H1 (cell line): ENCODE results near the gene MARCHF10. TPM values are rescaled to one million over a fixed set of nuclear protein-coding genes. Genes with fewer than 3 reads are reported as not detected.

Source experiments
- CTCF ChIA-PET: fragments of 300-600 bp; sonication (Branson Sonifier 250); formaldehyde crosslinking; loops from one replicate; lab custom pipeline; 2021; ENCODE audit not compliant: partially characterized antibody; lab: Charles Lee
- POLR2A ChIA-PET: fragments of 300-600 bp; sonication (Branson Sonifier 250); formaldehyde crosslinking; loops from one replicate; lab custom pipeline; 2021; ENCODE audit warnings: inconsistent platforms; ENCODE audit not compliant: partially characterized antibody; lab: Charles Lee
- DNase-seq, 2 experiments: peaks; one replicate each; pipeline versions ENCODE4 v3.0.0 to v3.0.0-alpha.2; 2010 to 2022; ENCODE audit warnings: low spot score in 2 of 2, low read depth in 1 of 2, mixed read lengths in 1 of 2
- FAIRE-seq: peaks from 2 replicates; lab custom pipeline; 2011; peaks lifted over from hg19 to GRCh38; lab: Jason Lieb, UNC
- H2AFZ ChIP-seq: 2 replicates; pipeline ENCODE4 v1.8.1; 2012; ENCODE audit warnings: low read length, inconsistent platforms
- H2AK5ac ChIP-seq: 2 replicates; pipeline ENCODE4 v1.6.1; 2013; ENCODE audit warnings: low read depth, low read length
- H2BK120ac ChIP-seq: replicated peaks from 2 replicates; pipeline ENCODE3; 2013; ENCODE audit warnings: low read depth, low read length, inconsistent platforms
- H2BK12ac ChIP-seq: 2 replicates; pipeline ENCODE4 v1.6.1; 2013; ENCODE audit warnings: low read depth, low read length
- H2BK15ac ChIP-seq: 2 replicates; pipeline ENCODE4 v1.6.1; 2013; ENCODE audit warnings: low read length
- H2BK20ac ChIP-seq: 2 replicates; pipeline ENCODE4 v1.6.1; 2013; ENCODE audit warnings: low read length
- H2BK5ac ChIP-seq: 2 replicates; pipeline ENCODE4 v1.6.1; 2013; ENCODE audit warnings: low read depth, low read length
- H3K14ac ChIP-seq: 2 replicates; pipeline ENCODE4 v1.6.1; 2013; ENCODE audit warnings: inconsistent platforms; ENCODE audit not compliant: insufficient read length
- H3K18ac ChIP-seq: 2 replicates; pipeline ENCODE4 v1.6.1; 2013; ENCODE audit warnings: low read length; ENCODE audit errors: extremely low read depth
- H3K23ac ChIP-seq: 2 replicates; pipeline ENCODE4 v1.6.1; 2013; ENCODE audit warnings: inconsistent platforms; ENCODE audit not compliant: insufficient read length
- H3K23me2 ChIP-seq: 2 replicates; pipeline ENCODE4 v1.6.1; 2013; ENCODE audit warnings: low read depth, low read length
- H3K27ac ChIP-seq: 2 replicates; pipeline ENCODE4 v1.6.1; 2011; ENCODE audit warnings: low read depth, low read length, inconsistent platforms
- H3K27me3 ChIP-seq, 4 experiments: replicated peaks in 1 of 4; 1 replicate in 1 of 4; 2 replicates in 3 of 4; pipeline versions ENCODE4 v1.6.1 to v1.8.1; 2011 to 2013; ENCODE audit warnings: low read length in 3 of 4, mild to moderate bottlenecking in 3 of 4, inconsistent platforms in 2 of 4, mixed read lengths in 2 of 4, moderate library complexity in 1 of 4; ENCODE audit not compliant: control insufficient read depth in 3 of 4, insufficient read depth in 3 of 4; ENCODE audit errors: extremely low read depth in 1 of 4
- H3K36me3 ChIP-seq, 4 experiments: 2 replicates each; pipeline versions ENCODE4 v1.6.1 to v1.8.1; 2011 to 2013; ENCODE audit warnings: mild to moderate bottlenecking in 4 of 4, low read length in 3 of 4, moderate library complexity in 2 of 4, control low read depth in 1 of 4, inconsistent platforms in 1 of 4; ENCODE audit not compliant: insufficient read depth in 4 of 4, control insufficient read depth in 2 of 4
- H3K4ac ChIP-seq: replicated peaks from 2 replicates; pipeline ENCODE3; 2013; ENCODE audit warnings: low read length, low read depth, mixed read lengths, inconsistent platforms; ENCODE audit not compliant: insufficient read length
- H3K4me1 ChIP-seq, 4 experiments: replicated peaks in 1 of 4; 1 replicate in 1 of 4; 2 replicates in 3 of 4; pipeline versions ENCODE4 v1.6.1 to v1.8.1; 2011 to 2013; ENCODE audit warnings: low read length in 3 of 4, inconsistent platforms in 2 of 4, mixed read lengths in 1 of 4; ENCODE audit not compliant: insufficient read depth in 4 of 4, control insufficient read depth in 3 of 4
- H3K4me2 ChIP-seq, 2 experiments: 2 replicates each; pipeline versions ENCODE4 v1.6.1 to v1.8.1; 2011 to 2013; ENCODE audit warnings: low read depth in 2 of 2, low read length in 2 of 2, control low read depth in 1 of 2, inconsistent platforms in 1 of 2, mild to moderate bottlenecking in 1 of 2; ENCODE audit not compliant: insufficient read depth in 1 of 2
- H3K4me3 ChIP-seq, 4 experiments: fragments of 200-600, 300-600 bp in 1 of 4; sonication (generic), shearing (Covaris generic), sonication (Bioruptor Twin) in 1 of 4; 2 replicates each; pipeline versions ENCODE4 v1.5.1 to v1.8.1; 2011 to 2016; ENCODE audit warnings: low read length in 4 of 4, low read depth in 3 of 4, control low read depth in 2 of 4, inconsistent platforms in 2 of 4, mild to moderate bottlenecking in 2 of 4, mixed read lengths in 1 of 4, moderate library complexity in 1 of 4; ENCODE audit not compliant: insufficient read depth in 2 of 4; ENCODE audit errors: extremely low read depth in 1 of 4
- H3K56ac ChIP-seq: replicated peaks from 2 replicates; pipeline ENCODE3; 2013; ENCODE audit warnings: low read depth, mild to moderate bottlenecking, mixed read lengths, low read length, inconsistent platforms; ENCODE audit not compliant: insufficient read length
- H3K79me1 ChIP-seq: 2 replicates; pipeline ENCODE4 v1.6.1; 2013; ENCODE audit warnings: low read depth, low read length, control low read depth
- H3K79me2 ChIP-seq, 2 experiments: 2 replicates each; pipeline versions ENCODE4 v1.6.1 to v1.8.1; 2012 to 2013; ENCODE audit warnings: low read length in 2 of 2, mild to moderate bottlenecking in 2 of 2, inconsistent platforms in 1 of 2; ENCODE audit not compliant: insufficient read depth in 2 of 2, control insufficient read depth in 1 of 2
- H3K9ac ChIP-seq, 4 experiments: replicated peaks in 1 of 4; 1 replicate in 1 of 4; 2 replicates in 3 of 4; pipeline versions ENCODE4 v1.6.1 to v1.8.1; 2011 to 2013; ENCODE audit warnings: low read depth in 3 of 4, low read length in 3 of 4, control low read depth in 2 of 4, mild to moderate bottlenecking in 2 of 4, moderate library complexity in 2 of 4, inconsistent platforms in 1 of 4; ENCODE audit errors: extremely low read depth in 1 of 4
- H3K9me3 ChIP-seq, 2 experiments: 2 replicates each; pipeline versions ENCODE4 v1.6.1 to v1.8.1; 2012 to 2013; ENCODE audit warnings: mild to moderate bottlenecking in 2 of 2, moderate library complexity in 2 of 2, control low read depth in 1 of 2, inconsistent platforms in 1 of 2, low read depth in 1 of 2, low read length in 1 of 2, mixed read lengths in 1 of 2; ENCODE audit not compliant: insufficient read depth in 2 of 2
- H4K20me1 ChIP-seq, 2 experiments: replicated peaks in 1 of 2; 2 replicates each; pipeline versions ENCODE3 to v1.8.1; 2011 to 2013; ENCODE audit warnings: inconsistent platforms in 2 of 2, low read length in 2 of 2, mild to moderate bottlenecking in 1 of 2; ENCODE audit not compliant: insufficient read depth in 2 of 2, control insufficient read depth in 1 of 2
- H4K5ac ChIP-seq: 2 replicates; pipeline ENCODE4 v1.6.1; 2013; ENCODE audit warnings: low read length, low read depth, mixed read lengths, inconsistent platforms; ENCODE audit not compliant: insufficient read length
- H4K8ac ChIP-seq: 2 replicates; pipeline ENCODE4 v1.8.0; 2013; ENCODE audit warnings: mild to moderate bottlenecking, moderate library complexity, low read length, inconsistent platforms; ENCODE audit not compliant: insufficient read depth; ENCODE audit errors: extremely low read depth
- H4K91ac ChIP-seq: replicated peaks from 2 replicates; pipeline ENCODE3; 2013; ENCODE audit warnings: low read length, mixed read lengths, inconsistent platforms; ENCODE audit not compliant: insufficient read length
- ATF2 ChIP-seq: IDR thresholded peaks from 2 replicates; pipeline ENCODE4 v1.6.1; 2012; ENCODE audit warnings: low read length, inconsistent platforms
- ATF3 ChIP-seq: IDR thresholded peaks from 2 replicates; pipeline ENCODE4 v1.6.1; 2011; ENCODE audit warnings: low read depth, mild to moderate bottlenecking, low read length; ENCODE audit not compliant: insufficient read depth
- CBX8 ChIP-seq: fragments of 300-800, 300-1000 bp; sonication (generic); IDR thresholded peaks from 2 replicates; pipeline ENCODE4 v1.7.1; 2016; ENCODE audit warnings: low read depth, low read length, borderline replicate concordance
- CEBPB ChIP-seq: IDR thresholded peaks from 2 replicates; pipeline ENCODE4 v1.6.1; 2012; ENCODE audit warnings: low read depth, low read length
- CTBP2 ChIP-seq: IDR thresholded peaks from 2 replicates; pipeline ENCODE4 v1.7.0; 2011; ENCODE audit warnings: borderline replicate concordance, mild to moderate bottlenecking, moderate library complexity, mixed read lengths, low read length; ENCODE audit not compliant: insufficient read depth, insufficient read length
- EZH2 ChIP-seq: fragments of 200-600 bp; sonication (generic); IDR thresholded peaks from 2 replicates; pipeline ENCODE4 v1.7.1; 2012; ENCODE audit warnings: low read depth, mild to moderate bottlenecking, moderate library complexity, low read length, inconsistent platforms; ENCODE audit not compliant: severe bottlenecking
- JUN ChIP-seq: IDR thresholded peaks from 2 replicates; pipeline ENCODE4 v1.6.1; 2011; ENCODE audit warnings: low read depth, mild to moderate bottlenecking, improper control_type of control experiment, low read length
- SAP30 ChIP-seq: fragments of 300-600 bp; sonication (generic); IDR thresholded peaks from 2 replicates; pipeline ENCODE4 v1.7.1; 2012; ENCODE audit warnings: low read length, moderate library complexity, mild to moderate bottlenecking, inconsistent platforms; ENCODE audit not compliant: insufficient read depth, insufficient replicate concordance
- SIX5 ChIP-seq: IDR thresholded peaks from 2 replicates; pipeline ENCODE4 v1.6.1; 2011; ENCODE audit warnings: mild to moderate bottlenecking, low read depth, low read length
- SP2 ChIP-seq: IDR thresholded peaks from 2 replicates; pipeline ENCODE4 v1.6.1; 2012; ENCODE audit warnings: mild to moderate bottlenecking, low read length, inconsistent platforms
- SP4 ChIP-seq: IDR thresholded peaks from 2 replicates; pipeline ENCODE4 v1.6.1; 2012; ENCODE audit warnings: low read length, inconsistent platforms
- TCF12 ChIP-seq: IDR thresholded peaks from 2 replicates; pipeline ENCODE4 v1.6.1; 2011; ENCODE audit warnings: low read depth, mild to moderate bottlenecking, low read length
- WGBS, 2 experiments: shearing (Covaris generic) in 1 of 2; methylation state at CpG; one replicate each; pipeline versions ENCODE4 v1.1.6 to v1.1.7; 2013 to 2015; ENCODE audit warnings: low lambda C conversion rate in 2 of 2, mixed read lengths in 2 of 2, inconsistent platforms in 1 of 2, low coverage in 1 of 2, missing lambda C conversion rate in 1 of 2; ENCODE audit not compliant: insufficient replicate concordance in 2 of 2, insufficient coverage in 1 of 2, insufficient read length in 1 of 2; ENCODE audit errors: extremely low coverage in 1 of 2, missing lambda C conversion rate in 1 of 2; 5-methylcytosine and 5-hydroxymethylcytosine counted together
- polyA plus RNA-seq, 7 experiments: library from polyadenylated mRNA; depleted of rRNA in 3 of 7; stranded (reverse) in 5 of 7; unstranded in 2 of 7; fragments of >200 nt in 5 of 7; fragments of 200-250 nt in 2 of 7; gene quantifications; 1 replicate in 5 of 7; 2 replicates in 1 of 7; 4 replicates in 1 of 7; pipeline versions ENCODE4 v1.2.1 to v1.2.3, GENCODE V29; 2011 to 2013; ENCODE audit warnings: missing spikeins in 2 of 7, mixed read lengths in 2 of 7
- total RNA-seq: library from RNA; stranded (reverse); fragmentation: NEBNext Ultra II Directional; extraction: Animal tissue kit (Norgen Biotek cat#: 25700); gene quantifications from 2 replicates; pipeline ENCODE4 v1.2.1, GENCODE V29; 2021

The MARCHF10 gene
- total and polyA plus RNA-seq, 2 of the 8 experiments (the other 6 are each of a cell fraction or from before 2014, with no cell fraction given) = 0.48 to 0.73 TPM

- Histone ChIP-seq H4K20me1 (peaks cover 0 to 3% of the 10 kb centered on the region in 2 experiments), H4K5ac (no peak overlapping the region), H2AFZ (peak overlapping the region; percentile 48; the same call in 1 of the 2 replicates), H3K27ac (no peak overlapping the region), H3K36me3 (no peaks in the 10 kb centered on the region), H2BK15ac (no peak overlapping the region), H3K18ac (no peak overlapping the region), H3K79me2 (no peaks in the 10 kb centered on the region), H3K79me1 (no peaks in the 10 kb centered on the region), H3K4me3 (no peak overlapping the region), H3K9ac (no peak overlapping the region), H2BK5ac (no peak overlapping the region), H3K4me1 (no peaks in the 10 kb centered on the region), H3K27me3 (no peaks in the 10 kb centered on the region), H3K4ac (no peak overlapping the region), H4K8ac (no peak overlapping the region), H3K4me2 (no peak overlapping the region), H3K9me3 (no peaks in the 10 kb centered on the region; a peak in 1 of 4 replicates), H2BK12ac (no peak overlapping the region), H3K14ac (no peak overlapping the region), H4K91ac (no peak overlapping the region), H3K23ac (no peak overlapping the region), H2BK20ac (no peak overlapping the region), H2AK5ac (no peak overlapping the region), H3K23me2 (peaks cover 18% of the 10 kb centered on the region; the same call in 1 of the 2 replicates), H2BK120ac (no peak overlapping the region), H3K56ac (no peak overlapping the region)
- CTCF ChIA-PET = interaction anchor here (0.7 kb wide), 1 partner anchor 35 kb away, joined by 3 read pairs; no protein-coding TSS in a partner anchor
- WGBS, 2 experiments = 84% methylated on average over 6 of the region's 6 CpGs; no CpG with 5 or more reads in 1 of the 2 experiments
- POLR2A ChIA-PET = no interaction called here
- FAIRE-seq (no peak), DNase-seq (no peak)
- TF ChIP-seq CTBP2 (no peak), SAP30 (no peak), JUN (no peak), CBX8 (no peak), CEBPB (no peak), EZH2 (no peak), SP4 (no peak), TCF12 (no peak), ATF2 (no peak), ATF3 (no peak), SIX5 (no peak), SP2 (no peak)
Measured at GRCh38 chr17:62791235-62791734, 16.8 kb downstream of the MARCHF10 start.
